Lower leg skin (tissue), 4 donors: Measurements from ENCODE around the gene PLEKHJ1. TPM values are rescaled to one million over a fixed set of nuclear protein-coding genes. Genes with fewer than 3 reads are reported as not detected.

Experiments
- DNase-seq, 2 donors: peaks; one replicate each; pipeline ENCODE4 v3.0.0-alpha.2; 2019; ENCODE audit warnings: low spot score in 2 of 2
- H3K4me3 ChIP-seq: fragments of 200-600 bp; sonication (generic); 2 replicates; pipeline ENCODE4 v1.5.1; 2017; ENCODE audit warnings: mild to moderate bottlenecking, low read depth; ENCODE audit not compliant: poor library complexity, severe bottlenecking
- POLR2A ChIP-seq, 2 donors: fragments of 450-650 bp; IDR thresholded peaks; one replicate each; pipeline ENCODE4 v1.6.1; 2016 to 2017; ENCODE audit warnings: antibody characterized with exemption in 2 of 2, mild to moderate bottlenecking in 1 of 2, moderate library complexity in 1 of 2
- WGBS, 2 donors: methylation state at CpG; one replicate each; pipeline ENCODE4 v1.1.5; 2018; 5-methylcytosine and 5-hydroxymethylcytosine counted together
- intact Hi-C: fragments of 100-400 bp; cut with DNase I; formaldehyde crosslinking; loops from one replicate; pipeline ENCODE4 v1.15.0; 2023; ENCODE audit warnings: low total_unique reads
- total RNA-seq, 4 donors: library from RNA; depleted of rRNA; stranded (reverse); fragments of >200 nt; gene quantifications; one replicate each; pipeline ENCODE4 v1.1.0, GENCODE V29; 2016
- TF ChIP-seq, protein P1 (sequence below), 3 donors: fragments of 450-650 bp; IDR thresholded peaks; one replicate each; pipeline ENCODE4 v1.5.1; 2016; ENCODE audit warnings: antibody characterized with exemption in 3 of 3, mild to moderate bottlenecking in 3 of 3, moderate library complexity in 2 of 3

The PLEKHJ1 gene
- total RNA-seq, 4 donors from 2014 or later, result 52.2 to 80.5 (median 70.0) TPM

GRCh38 chr19:2274931-2275535 is 38.9 kb upstream of the PLEKHJ1 start:
- no peak overlapping the region for H3K4me3 ChIP-seq
- DNase-seq, result peak in 1 of 2 donors; percentile 47
- TF ChIP-seq, protein P1, sequence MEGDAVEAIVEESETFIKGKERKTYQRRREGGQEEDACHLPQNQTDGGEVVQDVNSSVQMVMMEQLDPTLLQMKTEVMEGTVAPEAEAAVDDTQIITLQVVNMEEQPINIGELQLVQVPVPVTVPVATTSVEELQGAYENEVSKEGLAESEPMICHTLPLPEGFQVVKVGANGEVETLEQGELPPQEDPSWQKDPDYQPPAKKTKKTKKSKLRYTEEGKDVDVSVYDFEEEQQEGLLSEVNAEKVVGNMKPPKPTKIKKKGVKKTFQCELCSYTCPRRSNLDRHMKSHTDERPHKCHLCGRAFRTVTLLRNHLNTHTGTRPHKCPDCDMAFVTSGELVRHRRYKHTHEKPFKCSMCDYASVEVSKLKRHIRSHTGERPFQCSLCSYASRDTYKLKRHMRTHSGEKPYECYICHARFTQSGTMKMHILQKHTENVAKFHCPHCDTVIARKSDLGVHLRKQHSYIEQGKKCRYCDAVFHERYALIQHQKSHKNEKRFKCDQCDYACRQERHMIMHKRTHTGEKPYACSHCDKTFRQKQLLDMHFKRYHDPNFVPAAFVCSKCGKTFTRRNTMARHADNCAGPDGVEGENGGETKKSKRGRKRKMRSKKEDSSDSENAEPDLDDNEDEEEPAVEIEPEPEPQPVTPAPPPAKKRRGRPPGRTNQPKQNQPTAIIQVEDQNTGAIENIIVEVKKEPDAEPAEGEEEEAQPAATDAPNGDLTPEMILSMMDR (IDR thresholded peaks at IDR 0.05), result peak in 1 of 3 donors; percentile 8
- no peak for TF ChIP-seq POLR2A (IDR thresholded peaks at IDR 0.05)
- intact Hi-C loops, result loop anchor here (5.0 to 10.0 kb wide), 3 partner anchors 38 to 120 kb away; partner anchors contain the start of genes AP3D1, PLEKHJ1 and SF3A2
- WGBS, 2 donors, result 53 to 78% methylated on average over 10 to 16 of the region's 16 CpGs

- intact Hi-C loops, result loop anchor here (5.0 to 10.0 kb wide), 3 partner anchors 37 to 121 kb away; partner anchors contain the start of genes AP3D1, PLEKHJ1 and SF3A2
- TF ChIP-seq POLR2A (IDR thresholded peaks at IDR 0.05), result no peak
- TF ChIP-seq, protein P1 (IDR thresholded peaks at IDR 0.05), result no peak
- no peak overlapping the region for H3K4me3 ChIP-seq
- 89 to 95% methylated on average over 9 of the region's 9 CpGs for WGBS, 2 donors
- DNase-seq, result no peak
Measured at GRCh38 chr19:2274185-2274711, 38.1 kb upstream of the PLEKHJ1 start.

DNA sequence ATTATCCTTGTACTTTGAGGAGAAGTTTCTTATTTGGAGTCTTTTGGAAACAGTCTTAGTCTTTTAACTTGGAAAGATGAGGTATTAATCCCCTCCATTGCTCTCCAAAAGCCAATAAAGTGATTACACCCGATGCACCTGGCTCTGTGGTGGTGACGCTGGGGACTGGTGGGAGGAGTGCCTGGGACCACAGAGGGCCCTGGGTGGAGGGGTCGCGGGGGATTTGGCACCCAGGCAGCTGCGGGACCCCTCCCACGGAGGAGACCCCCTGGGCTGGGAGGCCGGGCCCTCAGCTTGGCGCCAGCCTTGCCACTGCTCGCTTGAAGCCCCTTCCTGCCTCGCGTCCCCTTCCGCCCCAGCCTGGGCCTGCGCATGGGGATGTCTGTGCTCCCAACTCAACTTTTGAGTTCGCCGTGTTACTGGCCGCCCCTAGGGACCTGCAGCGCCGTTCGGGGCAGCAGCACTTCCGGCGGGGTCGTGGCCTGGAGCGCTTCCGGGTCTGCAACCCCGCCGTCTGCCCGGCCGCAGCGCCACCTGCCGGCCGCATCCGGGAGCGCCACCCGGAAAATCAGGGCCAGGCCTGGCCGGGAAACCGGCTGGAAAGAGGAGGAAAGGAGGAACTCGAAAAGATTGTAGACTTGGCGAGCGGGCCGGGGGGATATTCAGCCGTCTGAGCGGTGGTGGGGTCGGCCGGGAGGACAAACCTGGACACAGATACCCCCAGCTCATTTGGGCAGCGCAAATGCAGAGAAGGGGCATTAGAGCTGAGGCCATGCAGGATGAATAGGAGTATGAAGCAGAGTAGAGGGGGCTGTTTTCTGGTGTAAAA is 37.4 kb upstream of the PLEKHJ1 start:
- intact Hi-C loops, result loop anchor here (5.0 to 10.0 kb wide), 3 partner anchors 36 to 121 kb away; partner anchors contain the start of genes AP3D1, PLEKHJ1 and SF3A2
- peak in 1 of 2 donors; percentile 94 for DNase-seq
- TF ChIP-seq POLR2A (IDR thresholded peaks at IDR 0.05), result no peak
- TF ChIP-seq, protein P1 (IDR thresholded peaks at IDR 0.05), result peak in 1 of 3 donors; percentile 97
- no peak overlapping the region for H3K4me3 ChIP-seq
- WGBS, 2 donors, result 9% methylated on average over 37 to 38 of the region's 45 CpGs

GRCh38 chr19:2271234-2272103 is 35.3 kb upstream of the PLEKHJ1 start:
- no peak for DNase-seq
- no peak for TF ChIP-seq POLR2A (IDR thresholded peaks at IDR 0.05)
- TF ChIP-seq, protein P1 (IDR thresholded peaks at IDR 0.05), result no peak
- peak overlapping the region; percentile 44 for H3K4me3 ChIP-seq
- 27 to 29% methylated on average over 32 to 41 of the region's 43 CpGs for WGBS, 2 donors
- intact Hi-C loops, result loop anchor here (5.0 to 10.0 kb wide), 3 partner anchors 34 to 123 kb away; partner anchors contain the start of genes AP3D1, PLEKHJ1 and SF3A2
